IMR-90 (cell line): Measurements from ENCODE around the gene PSMD11. TPM values are rescaled to one million over a fixed set of nuclear protein-coding genes. Genes with fewer than 3 reads are reported as not detected.

Experiments used
- ATAC-seq: fragments of 200-7000 bp; cut with Tn5 transposase; 2 replicates; pipeline ENCODE4 v1.9.1; 2020; ENCODE audit warnings: low read depth, mild to moderate bottlenecking, moderate library complexity
- BruUV-seq: library from RNA; stranded (reverse); fragments of 400-500 nt; replicated peaks from 2 replicates; lab custom pipeline; 2021; lab: Mats Ljungman, UMichigan
- CTCF ChIA-PET: fragments of 300-600 bp; formaldehyde crosslinking; extraction: SDS; loops from one replicate; lab custom pipeline; 2021; ENCODE audit warnings: antibody characterized with exemption; lab: Yijun Ruan, JAX
- POLR2A ChIA-PET: fragments of 300-600 bp; sonication (Branson Sonifier 250); formaldehyde crosslinking; loops from one replicate; lab custom pipeline; 2022; ENCODE audit warnings: antibody characterized with exemption; ENCODE audit not compliant: unreplicated experiment; lab: Charles Lee
- DNase-seq: peaks from one replicate; pipeline ENCODE4 v3.0.0; 2013
- H2AFZ ChIP-seq: replicated peaks from 2 replicates; pipeline ENCODE3; 2013; ENCODE audit warnings: low read length, mild to moderate bottlenecking; ENCODE audit not compliant: poor library complexity
- H2AK5ac ChIP-seq: 2 replicates; pipeline ENCODE4 v1.6.1; 2013; ENCODE audit warnings: low read depth, low read length, inconsistent platforms
- H2AK9ac ChIP-seq: replicated peaks from 2 replicates; pipeline ENCODE3; 2013; ENCODE audit warnings: mild to moderate bottlenecking, low read depth, low read length, moderate library complexity; ENCODE audit not compliant: poor library complexity
- H2BK120ac ChIP-seq: 2 replicates; pipeline ENCODE4 v1.6.1; 2013; ENCODE audit warnings: low read depth, low read length, inconsistent platforms
- H2BK15ac ChIP-seq: 3 replicates; pipeline ENCODE4 v1.6.1; 2013; ENCODE audit warnings: low read depth, low read length, inconsistent platforms
- H2BK20ac ChIP-seq: 2 replicates; pipeline ENCODE4 v1.6.1; 2013; ENCODE audit warnings: low read depth, mild to moderate bottlenecking, inconsistent platforms, low read length, moderate library complexity
- H2BK5ac ChIP-seq: 2 replicates; pipeline ENCODE4 v1.6.1; 2013; ENCODE audit warnings: mild to moderate bottlenecking, low read depth, low read length, inconsistent platforms; ENCODE audit not compliant: poor library complexity, severe bottlenecking
- H3K14ac ChIP-seq: replicated peaks from 2 replicates; pipeline ENCODE4 v1.6.1; 2013; ENCODE audit warnings: low read depth, low read length, inconsistent platforms
- H3K18ac ChIP-seq: 2 replicates; pipeline ENCODE4 v1.6.1; 2013; ENCODE audit warnings: low read depth, low read length, control low read depth
- H3K23ac ChIP-seq: 2 replicates; pipeline ENCODE4 v1.6.1; 2013; ENCODE audit warnings: low read depth, low read length, inconsistent platforms
- H3K27ac ChIP-seq: 2 replicates; pipeline ENCODE4 v1.5.1; 2013; ENCODE audit warnings: mild to moderate bottlenecking, control low read depth, low read length; ENCODE audit not compliant: insufficient read depth
- H3K27me3 ChIP-seq: 2 replicates; pipeline ENCODE4 v1.6.1; 2013; ENCODE audit warnings: low read length; ENCODE audit not compliant: control insufficient read depth, insufficient read depth
- H3K36me3 ChIP-seq: 2 replicates; pipeline ENCODE4 v1.6.1; 2013; ENCODE audit warnings: low read length, mixed read lengths; ENCODE audit not compliant: control insufficient read depth, insufficient read depth
- H3K4ac ChIP-seq: 2 replicates; pipeline ENCODE4 v1.6.1; 2013; ENCODE audit warnings: low read depth, low read length, inconsistent platforms
- H3K4me1 ChIP-seq: 2 replicates; pipeline ENCODE4 v1.6.1; 2013; ENCODE audit warnings: low read length, mixed read lengths; ENCODE audit not compliant: control insufficient read depth, insufficient read depth
- H3K4me2 ChIP-seq: 2 replicates; pipeline ENCODE4 v1.6.1; 2013; ENCODE audit warnings: low read depth, mild to moderate bottlenecking, control low read depth, low read length, moderate library complexity
- H3K4me3 ChIP-seq: 2 replicates; pipeline ENCODE4 v1.5.1; 2013; ENCODE audit warnings: low read depth, mild to moderate bottlenecking, control low read depth, low read length, moderate library complexity; ENCODE audit not compliant: insufficient read depth
- H3K56ac ChIP-seq: 2 replicates; pipeline ENCODE4 v1.6.1; 2013; ENCODE audit warnings: low read length, inconsistent platforms; ENCODE audit not compliant: insufficient read depth; ENCODE audit errors: extremely low read depth
- H3K79me1 ChIP-seq, 2 experiments: 2 replicates each; pipeline ENCODE4 v1.6.1; 2013; ENCODE audit warnings: low read length in 2 of 2, inconsistent platforms in 1 of 2, low read depth in 1 of 2
- H3K9ac ChIP-seq: 2 replicates; pipeline ENCODE4 v1.6.1; 2013; ENCODE audit warnings: low read depth, low read length, control low read depth
- H3K9me1 ChIP-seq: 2 replicates; pipeline ENCODE4 v1.6.1; 2013; ENCODE audit warnings: low read length, inconsistent platforms; ENCODE audit not compliant: insufficient read depth
- H3K9me3 ChIP-seq: 2 replicates; pipeline ENCODE4 v1.6.1; 2013; ENCODE audit warnings: low read length; ENCODE audit not compliant: control insufficient read depth, insufficient read depth
- H4K20me1 ChIP-seq: 2 replicates; pipeline ENCODE4 v1.6.1; 2013; ENCODE audit warnings: low read length, inconsistent platforms; ENCODE audit not compliant: insufficient read depth
- H4K5ac ChIP-seq: 2 replicates; pipeline ENCODE4 v1.6.1; 2013; ENCODE audit warnings: mild to moderate bottlenecking, low read depth, low read length, control low read depth
- H4K8ac ChIP-seq, 2 experiments: 2 replicates each; pipeline ENCODE4 v1.6.1; 2013; ENCODE audit warnings: low read depth in 2 of 2, low read length in 2 of 2, control low read depth in 1 of 2, inconsistent platforms in 1 of 2
- H4K91ac ChIP-seq: 2 replicates; pipeline ENCODE4 v1.6.1; 2013; ENCODE audit warnings: low read depth, low read length, inconsistent platforms; ENCODE audit not compliant: insufficient read depth
- CEBPB ChIP-seq: IDR thresholded peaks from 2 replicates; pipeline ENCODE4 v1.6.1; 2012; ENCODE audit warnings: low read depth, low read length, improper control_type of control experiment
- MXI1 ChIP-seq: IDR thresholded peaks from 2 replicates; pipeline ENCODE4 v1.6.1; 2012; ENCODE audit warnings: low read depth, mild to moderate bottlenecking, low read length, moderate library complexity, borderline replicate concordance
- SMC3 ChIP-seq: fragments of 150-350 bp; IDR thresholded peaks from 2 replicates; pipeline ENCODE4 v1.6.1; 2016; ENCODE audit warnings: low read depth, mild to moderate bottlenecking, antibody characterized with exemption, low read length, moderate library complexity
- WGBS, 2 experiments: methylation state at CpG; one replicate each; pipeline versions ENCODE4 v1.1.5 to v1.1.7; 2013; ENCODE audit warnings: missing lambda C conversion rate in 2 of 2; ENCODE audit not compliant: insufficient read length in 1 of 2; ENCODE audit errors: extremely low coverage in 2 of 2; 5-methylcytosine and 5-hydroxymethylcytosine counted together
- dilution Hi-C: fragments of 300-500 bp; cut with HindIII; formaldehyde crosslinking; loops from one replicate; pipeline ENCODE4 v1.14.3; 2018; ENCODE audit warnings: low sequenced_read_pairs; ENCODE audit not compliant: unreplicated experiment
- in situ Hi-C: fragments of 300-500 bp; cut with MboI; formaldehyde crosslinking; loops from 3 replicates; pipeline ENCODE4 v1.14.3; 2019; ENCODE audit warnings: low sequenced_read_pairs, inconsistent platforms, mixed read lengths
- intact Hi-C: fragments of 100-400 bp; cut with micrococcal nuclease; formaldehyde crosslinking; loops from 2 replicates; pipeline ENCODE4 v1.10.0; 2022
- polyA plus RNA-seq, 3 experiments: library from polyadenylated mRNA; depleted of rRNA; stranded (reverse); fragments of >200 nt; gene quantifications; 2 replicates each; pipeline ENCODE4 v1.2.3, GENCODE V29; 2012; ENCODE audit warnings: low replicate concordance in 1 of 3
- total RNA-seq: library from RNA; depleted of rRNA; stranded (reverse); fragments of >200 nt; gene quantifications from 2 replicates; pipeline ENCODE4 v1.2.3, GENCODE V29; 2012

The PSMD11 gene
- total and polyA plus RNA-seq, 2 of the 4 experiments (the other 2 are of a cell fraction) = 64.7 to 85.9 TPM

DNA sequence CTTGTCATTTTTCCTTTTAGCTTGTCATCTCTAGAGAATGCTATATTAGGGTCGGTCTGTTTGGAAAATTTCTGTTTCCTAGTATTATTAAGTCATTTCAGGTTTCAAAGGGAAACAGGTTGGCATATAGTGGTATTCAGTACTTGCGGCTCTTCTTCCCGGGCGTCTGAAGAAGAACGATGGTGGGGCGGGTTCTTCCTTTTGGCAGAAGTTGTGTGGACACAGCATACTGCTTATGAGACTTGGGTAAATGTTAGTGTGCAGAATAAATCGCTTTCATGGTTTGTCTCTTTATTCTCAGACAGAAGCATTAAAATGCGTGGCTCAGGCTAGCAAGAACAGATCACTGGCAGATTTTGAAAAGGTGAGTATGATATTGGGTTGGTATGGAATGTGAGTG lies 32.9 kb downstream of the PSMD11 start:
- no peak overlapping the region for H2BK5ac ChIP-seq
- dilution Hi-C loops (no loop called here), intact Hi-C loops (no loop called here), in situ Hi-C loops (loop anchor here (25.0 kb wide), 1 partner anchor 285 kb away; no protein-coding TSS in a partner anchor)
- TF ChIP-seq MXI1 (no peak), CEBPB (no peak), SMC3 (no peak)
- POLR2A ChIA-PET = no interaction called here
- H2AK9ac ChIP-seq = no peak overlapping the region
- no peak overlapping the region for H3K23ac ChIP-seq
- H3K9me3 ChIP-seq = no peaks in the 10 kb centered on the region
- H3K4me1 ChIP-seq = no peaks in the 10 kb centered on the region
- no peak overlapping the region for H2BK15ac ChIP-seq
- H3K14ac ChIP-seq = no peak overlapping the region
- H3K79me1 ChIP-seq = peaks cover 0 to 4% of the 10 kb centered on the region in 2 experiments; a peak in 1 of 4 replicates
- DNase-seq = no peak
- no TSS peak for BruUV-seq
- no peak overlapping the region for H3K56ac ChIP-seq
- no peak overlapping the region for H2AFZ ChIP-seq
- no peak overlapping the region for H3K9ac ChIP-seq
- H4K91ac ChIP-seq = no peak overlapping the region
- H3K27me3 ChIP-seq = no peaks in the 10 kb centered on the region
- no peak for ATAC-seq
- no peak overlapping the region for H3K4me2 ChIP-seq
- H3K4me3 ChIP-seq = no peak overlapping the region
- H2BK20ac ChIP-seq = no peak overlapping the region
- no peak overlapping the region for H4K8ac ChIP-seq
- H3K9me1 ChIP-seq = no peaks in the 10 kb centered on the region
- H3K36me3 ChIP-seq = peaks cover 74% of the 10 kb centered on the region
- CTCF ChIA-PET = no interaction called here
- no peak overlapping the region for H3K4ac ChIP-seq
- no peak overlapping the region for H4K5ac ChIP-seq
- H3K18ac ChIP-seq = no peak overlapping the region
- no peak overlapping the region for H2AK5ac ChIP-seq
- no peak overlapping the region for H3K27ac ChIP-seq
- H2BK120ac ChIP-seq = no peak overlapping the region
- H4K20me1 ChIP-seq = no peaks in the 10 kb centered on the region
- WGBS, 2 experiments = 100% methylated on average over 4 of the region's 8 CpGs; no CpG with 5 or more reads in 1 of the 2 experiments
